Measurements from ENCODE around the gene BCL2L11. TPM values are rescaled to one million over a fixed set of nuclear protein-coding genes. Genes with fewer than 3 reads are reported as not detected.

The BCL2L11 gene, protein sequence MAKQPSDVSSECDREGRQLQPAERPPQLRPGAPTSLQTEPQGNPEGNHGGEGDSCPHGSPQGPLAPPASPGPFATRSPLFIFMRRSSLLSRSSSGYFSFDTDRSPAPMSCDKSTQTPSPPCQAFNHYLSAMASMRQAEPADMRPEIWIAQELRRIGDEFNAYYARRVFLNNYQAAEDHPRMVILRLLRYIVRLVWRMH
- total RNA-seq (2022; extraction: Qiagen RNA extraction), result 5.8 to 9.3 TPM (median 6.8 TPM) in 5 replicates

DNA sequence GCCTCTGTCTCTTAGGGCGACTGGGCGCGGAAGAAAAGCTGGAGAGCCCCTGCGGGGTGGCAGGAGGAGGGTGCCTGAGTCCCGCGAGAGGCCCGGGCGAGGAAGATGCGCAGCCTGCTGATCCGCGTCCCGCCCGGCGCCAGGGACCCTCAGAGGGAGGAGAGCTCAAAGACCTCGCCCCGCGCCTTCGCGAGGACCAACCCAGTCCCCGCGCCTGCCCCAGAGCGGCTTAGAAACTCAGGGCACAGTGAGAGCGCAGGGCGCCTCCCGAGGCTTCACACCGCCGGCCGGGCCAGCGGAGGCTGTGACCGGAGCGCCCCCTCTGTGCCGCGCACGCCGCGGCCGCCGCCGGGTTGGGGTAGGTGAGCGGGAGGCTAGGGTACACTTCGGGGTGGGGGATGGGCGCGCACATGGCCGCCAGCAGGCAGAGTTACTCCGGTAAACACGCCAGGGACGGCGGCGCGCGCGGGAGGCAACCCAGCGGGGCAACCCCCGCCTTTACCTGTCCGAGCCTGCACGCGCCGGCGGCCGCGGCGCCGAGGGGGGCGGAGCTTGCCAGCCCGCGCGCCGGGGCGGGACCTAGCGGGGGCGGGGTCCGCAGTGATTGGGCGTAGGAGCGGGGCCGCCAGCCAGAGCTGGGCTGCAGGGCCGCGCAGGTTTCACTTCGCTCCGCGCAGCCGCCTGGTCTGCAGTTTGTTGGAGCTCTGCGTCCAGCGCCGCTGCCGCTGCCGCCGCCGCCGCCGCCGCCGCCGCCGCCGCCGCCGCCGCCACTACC lies at the start of gene BCL2L11:
Gene BCL2L11, plus strand, starts transcription at position 662 of the 775 bp plus-strand sequence. CDS start 2,832 bp downstream, outside the sequence.

